Activated naive CD4-positive, alpha-beta T cell treated with anti-CD3 and anti-CD28 coated beads for 36 hours (primary cell): Measurements from ENCODE around the gene NGF. TPM values are rescaled to one million over a fixed set of nuclear protein-coding genes. Genes with fewer than 3 reads are reported as not detected.

ENCODE experiments used
- CTCF ChIA-PET: fragments of 350-600 bp; sonication (Branson Sonifier 250); formaldehyde crosslinking; loops from one replicate; lab custom pipeline; 2021; ENCODE audit warnings: antibody characterized with exemption; lab: Charles Lee
- DNase-seq: peaks from one replicate; pipeline ENCODE4 v3.0.0-alpha.2; 2020
- H3K27ac Mint-ChIP-seq: one replicate; pipeline ENCODE4 v1.8.0; 2021; ENCODE audit warnings: mild to moderate bottlenecking, mixed read lengths
- H3K27me3 Mint-ChIP-seq: one replicate; pipeline ENCODE4 v1.8.0; 2021; ENCODE audit warnings: low read depth, mixed read lengths
- H3K36me3 Mint-ChIP-seq: one replicate; pipeline ENCODE4 v1.8.0; 2021; ENCODE audit warnings: low read depth, mixed read lengths
- H3K4me1 Mint-ChIP-seq: one replicate; pipeline ENCODE4 v1.8.0; 2021; ENCODE audit warnings: low read depth, mixed read lengths
- H3K4me3 Mint-ChIP-seq: one replicate; pipeline ENCODE4 v1.8.0; 2021; ENCODE audit warnings: mild to moderate bottlenecking, moderate library complexity, mixed read lengths
- H3K9me3 Mint-ChIP-seq: one replicate; pipeline ENCODE4 v1.8.0; 2021; ENCODE audit warnings: mixed read lengths
- intact Hi-C: fragments of 100-400 bp; cut with micrococcal nuclease; formaldehyde crosslinking; loops from one replicate; pipeline ENCODE4 v1.15.1; 2023
- total RNA-seq, 2 experiments: library from RNA; stranded (reverse); gene quantifications; one replicate each; pipeline ENCODE4 v1.2.3, GENCODE V29; 2021

NGF gene
- total RNA-seq, 2 experiments from 2014 or later = not detected

DNA sequence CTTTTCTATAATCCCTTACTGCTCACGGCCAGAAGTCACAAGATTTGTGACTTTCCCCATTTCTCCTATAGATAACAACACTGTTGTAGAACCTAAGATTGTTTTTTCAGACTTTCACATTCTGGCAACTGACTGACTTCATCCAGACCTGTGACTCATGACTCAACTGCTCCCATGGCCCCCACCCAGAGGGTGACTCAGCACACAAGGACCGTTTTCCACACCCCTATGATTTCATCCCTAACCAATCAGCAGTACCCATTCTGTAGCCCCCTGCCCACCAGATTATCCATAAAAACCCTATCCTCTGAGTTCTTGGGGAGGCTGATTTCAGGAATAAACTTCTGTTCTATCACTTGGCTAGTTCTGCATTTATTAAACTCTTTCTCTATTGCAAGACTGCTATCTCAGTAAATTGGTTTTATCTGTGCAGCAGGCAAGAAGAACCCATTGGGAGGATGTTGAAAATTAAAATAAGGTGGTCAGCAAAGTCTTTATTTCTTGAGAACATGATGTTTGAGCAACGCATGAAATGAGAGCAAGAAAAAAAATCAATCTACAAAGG is 79.7 kb downstream of the NGF start:
- peaks cover 15% of the 10 kb centered on the region for H3K9me3 Mint-ChIP-seq
- H3K36me3 Mint-ChIP-seq = peaks cover 2% of the 10 kb centered on the region
- no peak overlapping the region for H3K4me3 Mint-ChIP-seq
- intact Hi-C loops = no loop called here
- no peak for DNase-seq
- no peak overlapping the region for H3K27ac Mint-ChIP-seq
- CTCF ChIA-PET = no interaction called here
- peaks cover 2% of the 10 kb centered on the region for H3K27me3 Mint-ChIP-seq
- H3K4me1 Mint-ChIP-seq = no peaks in the 10 kb centered on the region

DNA sequence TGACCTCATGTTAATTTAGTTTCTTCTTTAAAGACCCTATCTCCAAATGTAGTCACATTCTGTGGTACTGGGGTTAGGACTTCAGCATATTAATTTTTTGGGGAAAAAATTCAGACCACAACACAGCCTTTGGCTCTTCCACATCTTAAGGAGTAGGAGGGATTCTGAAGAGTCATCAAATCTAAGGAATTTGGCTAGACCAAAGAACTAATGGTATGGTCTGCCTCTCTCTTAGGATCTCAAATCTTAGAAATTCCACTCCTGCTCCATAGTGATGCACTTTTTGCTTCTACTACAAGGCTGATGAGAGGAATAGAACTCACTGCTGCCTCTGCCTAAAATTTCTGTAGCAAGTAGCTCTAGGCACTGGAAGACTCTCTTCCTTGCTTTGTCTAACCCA is 80.5 kb downstream of the NGF start:
- H3K9me3 Mint-ChIP-seq = peaks cover 15% of the 10 kb centered on the region
- H3K4me1 Mint-ChIP-seq = no peaks in the 10 kb centered on the region
- intact Hi-C loops = no loop called here
- no peak overlapping the region for H3K27ac Mint-ChIP-seq
- H3K36me3 Mint-ChIP-seq = peaks cover 2% of the 10 kb centered on the region
- H3K4me3 Mint-ChIP-seq = no peak overlapping the region
- H3K27me3 Mint-ChIP-seq = peaks cover 2% of the 10 kb centered on the region
- DNase-seq = no peak
- CTCF ChIA-PET = no interaction called here

DNA sequence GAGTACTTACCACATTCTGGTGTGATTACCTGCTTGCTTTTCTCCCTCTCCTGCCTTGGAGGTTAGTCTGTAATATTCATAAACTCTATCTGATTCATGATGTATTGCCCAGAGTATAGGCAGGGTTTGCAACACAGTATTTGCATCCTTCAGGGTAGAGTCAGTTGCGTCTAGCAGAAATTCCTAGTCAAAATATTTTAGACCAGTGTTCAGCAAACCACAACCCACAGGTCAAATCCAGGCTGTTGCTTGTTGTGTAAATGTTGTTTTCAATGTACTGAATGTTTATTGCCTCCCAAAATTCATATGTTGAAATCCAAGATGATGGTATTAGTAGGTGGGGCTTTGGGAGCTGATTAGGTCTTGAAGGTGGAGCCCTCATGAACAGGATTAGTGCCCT is 82.9 kb downstream of the NGF start:
- Mint-ChIP-seq H3K27ac (no peak overlapping the region), H3K27me3 (peaks cover 6% of the 10 kb centered on the region), H3K4me1 (no peaks in the 10 kb centered on the region), H3K36me3 (peaks cover 2% of the 10 kb centered on the region), H3K9me3 (peaks cover 15% of the 10 kb centered on the region), H3K4me3 (no peak overlapping the region)
- CTCF ChIA-PET = no interaction called here
- intact Hi-C loops = no loop called here
- no peak for DNase-seq

DNA sequence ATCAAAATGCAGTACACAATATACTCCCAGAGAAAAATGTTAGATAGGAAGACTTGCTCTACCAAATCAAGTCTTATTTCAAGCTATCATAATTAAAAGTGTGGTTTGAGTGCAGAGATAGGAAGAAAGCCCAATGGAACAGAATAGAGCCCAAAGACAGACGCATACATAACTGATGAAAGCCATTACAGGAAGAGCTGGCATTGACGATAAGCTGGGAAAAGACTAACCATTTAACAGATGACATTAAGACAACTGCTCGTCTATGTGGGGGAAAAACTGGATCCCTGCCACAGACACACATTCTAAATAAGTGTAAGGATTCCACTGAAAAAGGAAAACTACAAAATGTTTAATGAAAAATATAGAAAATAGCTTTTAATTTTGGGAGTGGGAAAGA is 85.5 kb downstream of the NGF start:
- intact Hi-C loops = no loop called here
- Mint-ChIP-seq H3K9me3 (peaks cover 4% of the 10 kb centered on the region), H3K36me3 (no peaks in the 10 kb centered on the region), H3K4me3 (no peak overlapping the region), H3K27ac (no peak overlapping the region), H3K27me3 (peaks cover 10% of the 10 kb centered on the region), H3K4me1 (no peaks in the 10 kb centered on the region)
- CTCF ChIA-PET = no interaction called here
- no peak for DNase-seq

DNA sequence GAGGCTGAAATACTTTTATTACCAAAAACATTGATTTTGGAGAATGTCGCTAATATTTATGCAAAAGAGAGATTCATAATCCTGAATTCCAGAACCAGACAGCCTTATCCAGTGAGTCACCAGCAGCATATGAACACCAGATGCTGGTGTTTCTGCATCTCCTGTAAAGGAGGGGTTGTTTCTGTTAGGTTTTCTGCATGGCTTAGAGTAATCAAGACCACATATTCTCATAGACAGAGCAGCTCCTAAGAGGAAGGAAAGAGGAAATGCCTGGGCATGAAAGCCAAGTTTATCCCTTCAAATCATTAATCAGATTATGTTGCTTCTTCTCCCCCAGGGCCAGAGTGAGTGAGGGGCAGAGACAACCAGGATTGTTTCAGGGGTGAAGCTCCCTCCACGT is 86.2 kb downstream of the NGF start:
- Mint-ChIP-seq H3K9me3 (peaks cover 4% of the 10 kb centered on the region), H3K27ac (no peak overlapping the region), H3K4me3 (no peak overlapping the region), H3K4me1 (no peaks in the 10 kb centered on the region), H3K36me3 (no peaks in the 10 kb centered on the region), H3K27me3 (peaks cover 10% of the 10 kb centered on the region)
- intact Hi-C loops = no loop called here
- CTCF ChIA-PET = no interaction called here
- DNase-seq = no peak

DNA sequence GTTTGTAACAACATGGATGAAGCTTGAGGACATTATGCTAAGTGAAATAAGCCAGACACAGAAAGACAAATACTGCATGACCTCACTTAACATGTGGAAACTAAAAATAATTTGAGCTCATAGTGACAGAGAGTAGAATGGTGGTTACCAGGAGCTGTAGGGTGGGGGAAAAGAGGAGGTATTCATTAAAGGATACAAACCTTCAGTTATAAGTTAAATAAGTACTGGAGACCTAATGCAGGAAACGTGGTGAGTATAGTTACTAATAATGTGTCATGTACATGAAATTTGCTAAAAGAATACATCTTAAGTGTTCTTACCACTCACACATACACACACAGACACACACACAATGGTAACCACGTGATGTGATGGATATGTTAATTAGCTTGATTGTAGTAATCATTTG is 86.7 kb downstream of the NGF start:
- peaks cover 10% of the 10 kb centered on the region for H3K27me3 Mint-ChIP-seq
- no peak overlapping the region for H3K27ac Mint-ChIP-seq
- CTCF ChIA-PET = no interaction called here
- peaks cover 4% of the 10 kb centered on the region for H3K9me3 Mint-ChIP-seq
- no peak for DNase-seq
- H3K4me3 Mint-ChIP-seq = no peak overlapping the region
- no peaks in the 10 kb centered on the region for H3K4me1 Mint-ChIP-seq
- intact Hi-C loops = no loop called here
- no peaks in the 10 kb centered on the region for H3K36me3 Mint-ChIP-seq

DNA sequence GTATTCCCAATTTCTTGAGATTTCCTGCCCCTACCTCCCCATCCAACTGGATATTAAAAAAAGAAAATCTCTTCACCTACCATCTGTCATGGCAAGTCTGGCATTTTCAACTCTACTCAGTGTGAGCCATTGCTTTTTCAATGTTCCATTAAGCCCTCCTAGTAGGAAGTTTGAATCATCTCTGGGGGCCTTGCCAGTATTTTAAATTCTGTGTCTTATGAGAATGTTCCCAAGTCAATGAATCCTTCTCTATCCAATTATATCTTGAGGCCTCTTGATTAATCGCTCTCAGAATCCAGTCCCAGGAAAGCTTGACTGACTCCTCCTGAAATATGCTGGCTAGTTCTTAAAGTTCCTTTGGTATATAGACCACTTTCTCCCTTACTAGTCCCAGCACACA is 91.5 kb downstream of the NGF start:
- no peaks in the 10 kb centered on the region for H3K4me1 Mint-ChIP-seq
- H3K9me3 Mint-ChIP-seq = peaks cover 11% of the 10 kb centered on the region
- CTCF ChIA-PET = no interaction called here
- H3K4me3 Mint-ChIP-seq = no peak overlapping the region
- H3K36me3 Mint-ChIP-seq = no peaks in the 10 kb centered on the region
- intact Hi-C loops = no loop called here
- DNase-seq = no peak
- no peak overlapping the region for H3K27ac Mint-ChIP-seq
- H3K27me3 Mint-ChIP-seq = peaks cover 19% of the 10 kb centered on the region

DNA sequence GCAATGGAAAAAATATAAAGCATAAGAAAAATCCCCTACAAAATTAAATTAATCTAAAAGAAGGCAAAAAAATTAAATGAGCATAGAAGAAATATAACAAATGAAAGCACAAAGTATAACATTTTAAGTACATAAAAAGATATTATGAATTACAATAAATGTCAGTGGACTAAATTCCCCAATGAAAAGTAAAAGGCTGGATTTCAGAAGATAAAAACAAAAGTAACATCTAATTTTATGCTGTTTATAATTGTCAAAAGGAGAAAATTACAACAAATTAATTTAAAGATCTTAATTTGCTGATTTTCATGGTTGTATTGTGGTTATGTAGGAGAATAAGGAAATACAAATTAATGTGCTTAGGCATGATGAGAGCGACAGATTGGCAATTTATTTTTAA is 92.8 kb downstream of the NGF start:
- CTCF ChIA-PET = no interaction called here
- Mint-ChIP-seq H3K4me1 (no peaks in the 10 kb centered on the region), H3K36me3 (no peaks in the 10 kb centered on the region), H3K9me3 (peaks cover 11% of the 10 kb centered on the region), H3K4me3 (no peak overlapping the region), H3K27me3 (peaks cover 15% of the 10 kb centered on the region), H3K27ac (no peak overlapping the region)
- intact Hi-C loops = no loop called here
- no peak for DNase-seq

DNA sequence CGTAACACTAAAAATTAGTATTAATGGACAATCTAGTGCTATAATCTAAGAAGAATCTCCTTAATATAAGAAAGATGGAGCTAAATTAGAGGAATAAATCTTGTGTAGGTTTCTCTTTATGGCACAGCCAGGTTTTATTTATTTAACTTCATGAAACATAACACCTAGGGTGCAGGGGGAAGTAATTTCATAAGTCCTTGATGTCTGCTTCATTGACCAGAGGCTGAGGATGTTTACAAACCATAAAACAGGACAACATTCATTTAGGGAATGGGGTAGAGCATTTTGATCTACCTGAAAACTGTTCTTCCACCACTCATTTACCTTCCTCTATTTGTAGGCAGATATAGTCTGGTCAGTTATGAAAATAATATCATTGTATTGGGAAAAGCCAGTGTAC is 95.5 kb downstream of the NGF start:
- H3K9me3 Mint-ChIP-seq = peaks cover 7% of the 10 kb centered on the region
- H3K4me3 Mint-ChIP-seq = no peak overlapping the region
- H3K27me3 Mint-ChIP-seq = peaks cover 8% of the 10 kb centered on the region
- CTCF ChIA-PET = no interaction called here
- intact Hi-C loops = no loop called here
- no peak overlapping the region for H3K27ac Mint-ChIP-seq
- H3K36me3 Mint-ChIP-seq = no peaks in the 10 kb centered on the region
- H3K4me1 Mint-ChIP-seq = no peaks in the 10 kb centered on the region
- DNase-seq = no peak

DNA sequence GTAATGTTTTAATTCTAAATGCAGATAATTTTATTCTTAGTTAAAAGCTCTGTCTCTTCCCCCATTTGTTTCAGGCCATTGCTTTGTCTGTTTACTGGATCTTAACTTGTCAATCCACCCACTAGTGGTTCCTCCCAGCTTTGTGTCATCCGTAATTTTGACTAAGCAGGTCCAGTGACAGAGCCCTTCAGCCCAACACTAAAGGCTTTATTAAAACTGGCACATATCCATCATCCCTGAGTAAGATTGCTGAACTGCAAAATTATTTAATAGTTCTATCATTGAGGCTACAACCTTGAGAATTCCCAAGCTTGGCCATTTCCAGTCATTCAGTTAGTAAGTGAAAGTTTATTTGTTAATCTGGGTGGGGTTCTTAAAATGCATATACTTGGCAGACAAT is 96.7 kb downstream of the NGF start:
- Mint-ChIP-seq H3K9me3 (peaks cover 7% of the 10 kb centered on the region), H3K27me3 (peaks cover 8% of the 10 kb centered on the region)
- intact Hi-C loops = no loop called here

DNA sequence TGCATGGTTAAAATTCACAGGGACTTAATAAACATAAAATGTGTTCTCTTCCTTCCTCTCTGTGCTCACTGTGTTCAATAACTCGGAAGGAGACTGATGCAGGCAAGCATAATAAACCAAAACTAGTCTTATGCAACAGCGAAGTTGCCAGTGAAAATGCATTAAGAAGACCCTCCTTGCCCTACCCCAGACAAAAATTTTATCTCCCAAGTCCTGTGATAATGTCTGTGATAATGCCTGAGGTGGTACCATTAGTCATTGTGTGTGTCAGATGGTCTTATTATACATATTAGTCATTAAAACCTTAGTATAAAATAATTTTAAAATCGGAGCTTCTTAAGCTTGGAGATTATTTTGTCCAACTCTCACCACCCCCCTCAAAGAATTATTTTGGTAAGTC is 97.8 kb downstream of the NGF start:
- Mint-ChIP-seq H3K4me3 (no peak overlapping the region), H3K27ac (no peak overlapping the region), H3K4me1 (no peaks in the 10 kb centered on the region), H3K27me3 (peaks cover 8% of the 10 kb centered on the region), H3K9me3 (peaks cover 7% of the 10 kb centered on the region), H3K36me3 (no peaks in the 10 kb centered on the region)
- DNase-seq = no peak
- intact Hi-C loops = no loop called here
- CTCF ChIA-PET = no interaction called here

More for the DNA sequence above, 96.7 kb downstream of the NGF start:
- Mint-ChIP-seq H3K4me1 (no peaks in the 10 kb centered on the region), H3K27ac (no peak overlapping the region), H3K4me3 (no peak overlapping the region), H3K36me3 (no peaks in the 10 kb centered on the region)
- no peak for DNase-seq
- CTCF ChIA-PET = no interaction called here

DNA sequence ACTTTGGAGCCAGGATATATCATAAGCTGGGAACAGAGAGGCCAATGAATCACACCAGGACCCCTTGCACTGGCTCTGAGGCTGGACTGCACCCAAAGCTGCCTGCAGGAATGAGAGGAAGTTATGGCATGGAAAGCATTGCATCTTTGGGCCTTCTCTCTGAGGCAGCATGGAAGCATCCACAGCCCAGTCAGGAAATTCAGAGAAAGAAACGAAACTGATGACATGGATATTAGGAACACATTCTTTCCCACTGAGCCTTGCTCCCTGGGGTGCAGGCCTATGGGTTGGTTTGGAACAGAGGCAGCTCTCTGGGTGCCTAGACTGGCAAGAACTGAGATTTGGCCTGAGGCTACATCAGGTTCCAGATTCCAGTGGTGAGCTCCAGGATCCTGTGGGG is 98.6 kb downstream of the NGF start:
- Mint-ChIP-seq H3K36me3 (no peaks in the 10 kb centered on the region), H3K9me3 (peaks cover 3% of the 10 kb centered on the region), H3K4me3 (no peak overlapping the region), H3K27ac (no peak overlapping the region), H3K27me3 (peaks cover 8% of the 10 kb centered on the region), H3K4me1 (no peaks in the 10 kb centered on the region)
- CTCF ChIA-PET = interaction anchor here (1.1 kb wide), 1 partner anchor 100 kb away, joined by 3 read pairs; no protein-coding TSS in a partner anchor
- intact Hi-C loops = no loop called here
- no peak for DNase-seq

DNA sequence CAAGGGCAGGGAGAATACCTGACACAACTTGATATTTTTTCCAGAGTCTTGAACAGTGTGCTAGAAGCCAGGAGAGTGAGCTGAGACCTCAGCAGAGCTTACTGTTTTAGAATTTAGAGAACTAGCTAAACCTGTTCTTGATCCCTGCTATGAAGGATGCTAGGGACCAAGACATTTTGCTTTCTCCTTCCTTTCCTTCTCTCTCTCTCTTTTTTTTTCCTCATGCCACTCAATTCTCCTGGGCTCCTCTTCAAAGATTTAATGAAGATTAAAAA is 99.0 kb downstream of the NGF start:
- CTCF ChIA-PET = interaction anchor here (1.1 kb wide), 1 partner anchor 100 kb away, joined by 3 read pairs; no protein-coding TSS in a partner anchor
- Mint-ChIP-seq H3K4me1 (no peaks in the 10 kb centered on the region), H3K27me3 (peaks cover 5% of the 10 kb centered on the region), H3K27ac (no peak overlapping the region), H3K4me3 (no peak overlapping the region), H3K9me3 (peaks cover 2% of the 10 kb centered on the region), H3K36me3 (no peaks in the 10 kb centered on the region)
- intact Hi-C loops = no loop called here
- no peak for DNase-seq
